Prostate gland (tissue), 2 donors: Measurements from ENCODE around the gene SNX18.

Experiments used
- POLR2A ChIP-seq: fragments of 450-650 bp; IDR thresholded peaks from one replicate; pipeline ENCODE4 v1.6.1; 2016; ENCODE audit warnings: antibody characterized with exemption, mild to moderate bottlenecking
- TF ChIP-seq, protein P1 (sequence below), 4 experiments: fragments of 200-600 bp in 2 of 4; fragments of 450-650 bp in 2 of 4; sonication (generic) in 2 of 4; IDR thresholded peaks; 1 replicate in 3 of 4; 2 replicates in 1 of 4; pipeline ENCODE4 v1.5.1; 2016 to 2019; ENCODE audit warnings: antibody characterized with exemption in 4 of 4, mild to moderate bottlenecking in 2 of 4, moderate library complexity in 2 of 4

DNA sequence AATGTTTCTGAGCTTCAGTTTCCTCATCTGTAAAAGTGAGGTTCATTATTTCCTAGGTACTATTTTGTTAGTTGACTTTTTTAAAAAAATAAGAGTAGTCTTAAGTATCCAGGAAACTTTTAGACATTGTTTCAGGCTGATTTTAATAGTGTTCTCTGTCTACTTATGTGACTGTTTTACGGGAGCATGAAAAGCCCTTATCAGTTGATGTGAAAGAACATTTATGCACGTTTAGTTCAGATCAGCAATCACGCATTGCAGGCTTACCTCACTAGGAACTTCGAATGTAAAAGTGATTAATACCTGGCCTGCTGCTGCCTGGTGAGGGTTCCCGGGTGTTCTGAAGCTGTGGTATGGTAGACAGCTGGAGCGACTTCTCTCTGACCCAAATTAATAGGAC is 8.1 kb downstream of the SNX18 start:
- TF ChIP-seq POLR2A, result no peak
- TF ChIP-seq, protein P1, sequence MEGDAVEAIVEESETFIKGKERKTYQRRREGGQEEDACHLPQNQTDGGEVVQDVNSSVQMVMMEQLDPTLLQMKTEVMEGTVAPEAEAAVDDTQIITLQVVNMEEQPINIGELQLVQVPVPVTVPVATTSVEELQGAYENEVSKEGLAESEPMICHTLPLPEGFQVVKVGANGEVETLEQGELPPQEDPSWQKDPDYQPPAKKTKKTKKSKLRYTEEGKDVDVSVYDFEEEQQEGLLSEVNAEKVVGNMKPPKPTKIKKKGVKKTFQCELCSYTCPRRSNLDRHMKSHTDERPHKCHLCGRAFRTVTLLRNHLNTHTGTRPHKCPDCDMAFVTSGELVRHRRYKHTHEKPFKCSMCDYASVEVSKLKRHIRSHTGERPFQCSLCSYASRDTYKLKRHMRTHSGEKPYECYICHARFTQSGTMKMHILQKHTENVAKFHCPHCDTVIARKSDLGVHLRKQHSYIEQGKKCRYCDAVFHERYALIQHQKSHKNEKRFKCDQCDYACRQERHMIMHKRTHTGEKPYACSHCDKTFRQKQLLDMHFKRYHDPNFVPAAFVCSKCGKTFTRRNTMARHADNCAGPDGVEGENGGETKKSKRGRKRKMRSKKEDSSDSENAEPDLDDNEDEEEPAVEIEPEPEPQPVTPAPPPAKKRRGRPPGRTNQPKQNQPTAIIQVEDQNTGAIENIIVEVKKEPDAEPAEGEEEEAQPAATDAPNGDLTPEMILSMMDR (IDR thresholded peaks at IDR 0.05), result no peak
